K562 (cell line): ENCODE data around the gene AJM1. TPM values are rescaled to one million over a fixed set of nuclear protein-coding genes. Genes with fewer than 3 reads are reported as not detected.

Source experiments
- BMI1 ChIP-seq: fragments of 150-350 bp; IDR thresholded peaks from 2 replicates; pipeline ENCODE4 v1.6.1; 2014; ENCODE audit warnings: low read length
- CHD7 ChIP-seq: fragments of 200-600 bp; sonication (generic); IDR thresholded peaks from one replicate; pipeline ENCODE4 v1.6.1; 2012; ENCODE audit warnings: mild to moderate bottlenecking, low read depth, low read length, inconsistent platforms
- DMBX1 ChIP-seq: fragments of 250-450 bp; sonication (Bioruptor Pico); IDR thresholded peaks from 2 replicates; pipeline ENCODE4 v1.8.0; 2022; ENCODE audit warnings: inconsistent platforms, mild to moderate bottlenecking, moderate library complexity, borderline replicate concordance
- HOXB6 ChIP-seq: fragments of 250-450 bp; sonication (Bioruptor Pico); IDR thresholded peaks from 2 replicates; pipeline ENCODE4 v1.5.1; 2022; ENCODE audit warnings: mild to moderate bottlenecking, borderline replicate concordance
- MECOM ChIP-seq: fragments of 250-450 bp; sonication (Bioruptor Pico); IDR thresholded peaks from 2 replicates; pipeline ENCODE4 v1.8.0; 2022; ENCODE audit warnings: inconsistent platforms
- NCOA4 ChIP-seq: fragments of 450-650 bp; IDR thresholded peaks from 2 replicates; pipeline ENCODE4 v1.6.1; 2018; ENCODE audit warnings: mild to moderate bottlenecking; ENCODE audit not compliant: partially characterized antibody
- NCOA6 ChIP-seq: fragments of 450-650 bp; IDR thresholded peaks from 2 replicates; pipeline ENCODE4 v1.6.1; 2017; ENCODE audit warnings: mild to moderate bottlenecking
- NFYB ChIP-seq: IDR thresholded peaks from 2 replicates; pipeline ENCODE4 v1.6.1; 2011; ENCODE audit warnings: mild to moderate bottlenecking, moderate library complexity; ENCODE audit not compliant: insufficient read length; ENCODE audit errors: extremely low read depth
- NR1H2 ChIP-seq: sonication (generic); formaldehyde crosslinking; IDR thresholded peaks from 2 replicates; pipeline ENCODE4 v1.4.0; 2020; ENCODE audit warnings: mild to moderate bottlenecking, missing genetic modification reagents
- NR3C1 ChIP-seq: sonication (generic); formaldehyde crosslinking; IDR thresholded peaks from 2 replicates; pipeline ENCODE4 v1.8.1; 2022; ENCODE audit warnings: missing genetic modification reagents
- POLR2AphosphoS2 ChIP-seq: IDR thresholded peaks from 2 replicates; pipeline ENCODE4 v1.6.1; 2012; ENCODE audit warnings: low read length, improper control_type of control experiment
- SIN3B ChIP-seq: fragments of 450-650 bp; IDR thresholded peaks from 2 replicates; pipeline ENCODE4 v1.6.1; 2017; ENCODE audit warnings: low read depth, mild to moderate bottlenecking, moderate library complexity
- ZBTB7A ChIP-seq: IDR thresholded peaks from 2 replicates; pipeline ENCODE4 v1.6.1; 2011; ENCODE audit warnings: low read depth, mild to moderate bottlenecking, low read length, moderate library complexity, borderline replicate concordance; ENCODE audit not compliant: control insufficient read depth
- ZNF146 ChIP-seq: IDR thresholded peaks from one replicate; pipeline ENCODE4 v1.6.1; 2018; ENCODE audit warnings: missing compliant biosample characterization; ENCODE audit not compliant: unreplicated experiment
- polyA plus RNA-seq, 8 experiments: library from polyadenylated mRNA; depleted of rRNA in 4 of 8; stranded (reverse) in 5 of 8; unstranded in 3 of 8; fragments of >200 nt; fragmentation: Nextera tagmentation in 2 of 8; fragmentation: Illumina TruSeq in 1 of 8; extraction: Ambion mirVana in 2 of 8; extraction: Trizol in 1 of 8; gene quantifications; 2 replicates each; pipeline versions ENCODE4 v1.2.1 to v1.2.3, GENCODE V29; 2011 to 2014; ENCODE audit warnings: inconsistent platforms in 1 of 8, missing spikeins in 1 of 8
- total RNA-seq, 7 experiments: library from RNA; depleted of rRNA in 6 of 7; stranded (reverse); fragments of >200 nt in 6 of 7; fragmentation: Illumina TruSeq in 2 of 7; extraction: Trizol in 2 of 7; gene quantifications; 2 replicates each; pipeline versions ENCODE4 v1.2.1 to v1.2.3, GENCODE V29; 2011 to 2021; ENCODE audit warnings: low replicate concordance in 1 of 7
- TF ChIP-seq, protein P1 (sequence below): fragments of 450-650 bp; IDR thresholded peaks from 2 replicates; pipeline ENCODE4 v1.6.1; 2016; ENCODE audit warnings: low read depth, mild to moderate bottlenecking, moderate library complexity
- TF ChIP-seq, protein P2 (sequence below): fragments of 450-650 bp; IDR thresholded peaks from one replicate; pipeline ENCODE4 v1.6.1; 2018; ENCODE audit warnings: mild to moderate bottlenecking, moderate library complexity; ENCODE audit not compliant: partially characterized antibody

AJM1 gene
- total and polyA plus RNA-seq, 9 of the 15 experiments (the other 6 are each of a cell fraction or from before 2014, with no cell fraction given): 0.01 to 3.7 (median 0.65) TPM; not detected in 1

GRCh38 chr9:136847826-136848392, 5.6 kb downstream of the AJM1 start (continued):
- TF ChIP-seq CHD7 (no peak), ZNF146 (CRISPR knock-in tag) (no peak), BMI1 (no peak), HOXB6 (CRISPR knock-in tag) (no peak), NCOA4 (no peak), NR1H2 (CRISPR knock-in tag) (no peak), SIN3B (peak; percentile 29; the same call in 1 of the 2 replicates), NCOA6 (no peak), ZBTB7A (peak; percentile 62; the same call in 1 of the 2 replicates), POLR2AphosphoS2 (peak; percentile 59; the same call in 1 of the 2 replicates), DMBX1 (CRISPR knock-in tag) (no peak), MECOM (CRISPR knock-in tag) (no peak), NFYB (no peak), NR3C1 (CRISPR knock-in tag) (no peak)
- TF ChIP-seq, protein P1, sequence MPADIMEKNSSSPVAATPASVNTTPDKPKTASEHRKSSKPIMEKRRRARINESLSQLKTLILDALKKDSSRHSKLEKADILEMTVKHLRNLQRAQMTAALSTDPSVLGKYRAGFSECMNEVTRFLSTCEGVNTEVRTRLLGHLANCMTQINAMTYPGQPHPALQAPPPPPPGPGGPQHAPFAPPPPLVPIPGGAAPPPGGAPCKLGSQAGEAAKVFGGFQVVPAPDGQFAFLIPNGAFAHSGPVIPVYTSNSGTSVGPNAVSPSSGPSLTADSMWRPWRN: no peak
- TF ChIP-seq, protein P2, sequence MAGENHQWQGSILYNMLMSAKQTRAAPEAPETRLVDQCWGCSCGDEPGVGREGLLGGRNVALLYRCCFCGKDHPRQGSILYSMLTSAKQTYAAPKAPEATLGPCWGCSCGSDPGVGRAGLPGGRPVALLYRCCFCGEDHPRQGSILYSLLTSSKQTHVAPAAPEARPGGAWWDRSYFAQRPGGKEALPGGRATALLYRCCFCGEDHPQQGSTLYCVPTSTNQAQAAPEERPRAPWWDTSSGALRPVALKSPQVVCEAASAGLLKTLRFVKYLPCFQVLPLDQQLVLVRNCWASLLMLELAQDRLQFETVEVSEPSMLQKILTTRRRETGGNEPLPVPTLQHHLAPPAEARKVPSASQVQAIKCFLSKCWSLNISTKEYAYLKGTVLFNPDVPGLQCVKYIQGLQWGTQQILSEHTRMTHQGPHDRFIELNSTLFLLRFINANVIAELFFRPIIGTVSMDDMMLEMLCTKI: no peak
